ENCODE data around the gene MAP1LC3B2. TPM values are rescaled to one million over a fixed set of nuclear protein-coding genes. Genes with fewer than 3 reads are reported as not detected.

Gene MAP1LC3B2
- total RNA-seq, 1 donor, result 1.1 TPM

DNA sequence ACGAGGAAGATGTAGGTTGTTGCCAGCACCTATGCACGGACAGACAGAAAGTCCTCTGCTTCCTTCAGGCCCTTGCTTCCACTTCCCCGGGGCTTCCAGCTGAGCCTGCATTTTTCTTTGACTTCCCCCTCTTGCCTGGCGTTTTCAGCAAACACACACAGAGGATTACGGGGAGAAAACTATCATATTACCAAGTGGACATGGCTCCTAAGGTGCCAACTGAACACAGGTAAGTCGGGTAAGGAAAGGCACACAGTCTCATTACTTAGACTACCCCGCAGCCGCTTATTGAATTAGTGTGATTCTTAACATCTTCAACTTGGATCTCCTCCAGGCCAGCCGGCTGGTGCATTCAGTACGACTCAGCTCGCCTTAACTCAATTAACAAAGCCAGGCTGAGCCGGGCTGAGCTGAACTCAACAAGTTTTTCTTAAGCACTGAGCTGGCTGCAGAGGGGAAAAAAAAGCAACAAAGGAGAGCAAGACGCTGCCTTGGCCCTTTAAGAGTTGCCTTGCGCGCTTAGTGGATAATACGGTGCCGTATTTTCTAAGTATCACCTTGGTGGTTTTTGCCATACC lies 19.2 kb upstream of the MAP1LC3B2 start:
- Histone ChIP-seq H4K20me1 (ENCODE audit: insufficient read depth, low read length) (no peaks in the 10 kb centered on the region), H3K79me2 (ENCODE audit: insufficient read depth, low read length) (no peaks in the 10 kb centered on the region), H3K4me1 (ENCODE audit: insufficient read depth, low read length) (peaks cover 3% of the 10 kb centered on the region), H3K4me3 (ENCODE audit: insufficient read depth, low read length) (no peak overlapping the region), H2AFZ (ENCODE audit: low read length) (peak overlapping the region; percentile 50), H3K36me3 (ENCODE audit: insufficient read depth, low read length) (no peaks in the 10 kb centered on the region), H3K27ac (ENCODE audit: low read depth, low read length) (no peak overlapping the region), H3K27me3 (ENCODE audit: insufficient read depth, low read length) (no peaks in the 10 kb centered on the region), H3K4me2 (ENCODE audit: insufficient read depth, low read length) (peak overlapping the region; percentile 20), H3K9me3 (ENCODE audit: low read depth, low read length) (no peaks in the 10 kb centered on the region)
- DNase-seq (ENCODE audit: insufficient read length, low spot score, missing footprints), result no peak
- TF ChIP-seq, protein P1, sequence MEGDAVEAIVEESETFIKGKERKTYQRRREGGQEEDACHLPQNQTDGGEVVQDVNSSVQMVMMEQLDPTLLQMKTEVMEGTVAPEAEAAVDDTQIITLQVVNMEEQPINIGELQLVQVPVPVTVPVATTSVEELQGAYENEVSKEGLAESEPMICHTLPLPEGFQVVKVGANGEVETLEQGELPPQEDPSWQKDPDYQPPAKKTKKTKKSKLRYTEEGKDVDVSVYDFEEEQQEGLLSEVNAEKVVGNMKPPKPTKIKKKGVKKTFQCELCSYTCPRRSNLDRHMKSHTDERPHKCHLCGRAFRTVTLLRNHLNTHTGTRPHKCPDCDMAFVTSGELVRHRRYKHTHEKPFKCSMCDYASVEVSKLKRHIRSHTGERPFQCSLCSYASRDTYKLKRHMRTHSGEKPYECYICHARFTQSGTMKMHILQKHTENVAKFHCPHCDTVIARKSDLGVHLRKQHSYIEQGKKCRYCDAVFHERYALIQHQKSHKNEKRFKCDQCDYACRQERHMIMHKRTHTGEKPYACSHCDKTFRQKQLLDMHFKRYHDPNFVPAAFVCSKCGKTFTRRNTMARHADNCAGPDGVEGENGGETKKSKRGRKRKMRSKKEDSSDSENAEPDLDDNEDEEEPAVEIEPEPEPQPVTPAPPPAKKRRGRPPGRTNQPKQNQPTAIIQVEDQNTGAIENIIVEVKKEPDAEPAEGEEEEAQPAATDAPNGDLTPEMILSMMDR (IDR thresholded peaks at IDR 0.05; ENCODE audit: extremely low read depth, low read depth, low read length), result no peak

DNA sequence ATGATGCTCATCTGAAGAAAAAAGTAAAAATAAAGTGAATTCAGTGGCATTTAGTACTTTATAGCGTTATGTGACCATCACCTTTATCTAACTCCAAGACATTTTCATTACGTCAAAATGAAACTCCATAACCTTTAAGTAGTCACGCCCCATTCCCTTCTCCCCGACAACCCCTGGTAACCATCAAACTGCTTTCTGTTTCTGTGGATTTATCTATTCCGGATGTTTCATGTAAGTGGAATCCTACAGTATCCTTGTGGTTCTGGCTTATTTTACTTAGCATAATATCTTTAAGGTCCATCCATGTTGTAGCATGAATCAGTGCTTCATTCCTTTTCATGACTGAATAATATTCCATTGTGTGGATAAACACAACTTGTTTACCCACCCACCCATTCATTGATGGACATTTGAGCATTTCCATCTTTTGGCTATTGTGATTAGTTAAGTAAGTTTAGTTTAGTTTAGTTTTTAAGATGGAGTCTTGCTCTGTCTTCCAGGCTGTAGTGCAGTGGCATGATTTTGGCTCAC lies 18.5 kb upstream of the MAP1LC3B2 start:
- peak overlapping the region; percentile 20 for H3K4me2 ChIP-seq (ENCODE audit: insufficient read depth, low read length)
- no peak for DNase-seq (ENCODE audit: insufficient read length, low spot score, missing footprints)
- H3K27ac ChIP-seq (ENCODE audit: low read depth, low read length), result no peak overlapping the region
- no peaks in the 10 kb centered on the region for H3K9me3 ChIP-seq (ENCODE audit: low read depth, low read length)
- peaks cover 3% of the 10 kb centered on the region for H3K4me1 ChIP-seq (ENCODE audit: insufficient read depth, low read length)
- no peak overlapping the region for H3K4me3 ChIP-seq (ENCODE audit: insufficient read depth, low read length)
- no peaks in the 10 kb centered on the region for H4K20me1 ChIP-seq (ENCODE audit: insufficient read depth, low read length)
- no peaks in the 10 kb centered on the region for H3K36me3 ChIP-seq (ENCODE audit: insufficient read depth, low read length)
- TF ChIP-seq, protein P1 (IDR thresholded peaks at IDR 0.05; ENCODE audit: extremely low read depth, low read depth, low read length), result no peak
- no peaks in the 10 kb centered on the region for H3K79me2 ChIP-seq (ENCODE audit: insufficient read depth, low read length)
- H3K27me3 ChIP-seq (ENCODE audit: insufficient read depth, low read length), result no peaks in the 10 kb centered on the region
- H2AFZ ChIP-seq (ENCODE audit: low read length), result no peak overlapping the region

DNA sequence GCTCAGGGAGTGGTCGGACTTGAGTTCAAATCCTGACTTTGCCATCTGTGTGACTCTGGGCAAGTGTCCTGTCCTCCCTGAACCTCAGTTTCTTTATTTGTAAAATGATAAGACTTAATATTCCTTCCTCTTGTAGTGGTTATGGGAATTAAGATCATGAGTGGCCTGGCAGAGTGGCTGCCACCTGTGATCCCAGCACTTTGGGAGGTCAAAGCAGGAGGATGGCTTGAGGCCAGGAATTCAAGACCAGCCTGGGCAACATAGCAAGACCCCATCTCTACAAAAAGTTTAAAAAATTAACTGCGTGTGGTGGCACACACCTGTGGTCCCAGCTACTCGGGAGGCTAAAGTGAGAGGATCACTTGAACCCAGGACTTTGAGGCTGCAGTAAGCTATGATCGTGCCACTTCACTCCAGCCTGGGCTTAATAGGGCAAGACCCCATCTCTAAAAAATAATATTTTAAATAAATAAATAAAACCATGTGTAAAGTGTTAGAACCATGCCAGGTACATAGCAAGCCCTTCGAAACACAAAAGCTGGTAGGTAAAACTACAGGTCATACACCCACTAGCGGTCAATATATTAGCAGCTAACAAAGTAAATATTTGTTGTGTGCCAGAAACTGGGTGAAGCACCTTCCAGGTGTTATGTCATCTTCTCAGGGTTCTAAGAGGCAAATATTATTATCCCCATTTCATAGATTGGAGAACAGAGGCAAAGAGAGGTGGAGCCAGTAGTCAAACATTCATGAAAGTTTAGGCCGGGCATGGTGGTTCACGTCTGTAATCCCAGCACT lies 17.4 kb upstream of the MAP1LC3B2 start:
- no peak overlapping the region for H3K27ac ChIP-seq (ENCODE audit: low read depth, low read length)
- no peaks in the 10 kb centered on the region for H3K79me2 ChIP-seq (ENCODE audit: insufficient read depth, low read length)
- no peak for DNase-seq (ENCODE audit: insufficient read length, low spot score, missing footprints)
- no peak overlapping the region for H3K4me3 ChIP-seq (ENCODE audit: insufficient read depth, low read length)
- no peaks in the 10 kb centered on the region for H3K36me3 ChIP-seq (ENCODE audit: insufficient read depth, low read length)
- H3K4me2 ChIP-seq (ENCODE audit: insufficient read depth, low read length), result no peak overlapping the region
- TF ChIP-seq, protein P1 (IDR thresholded peaks at IDR 0.05; ENCODE audit: extremely low read depth, low read depth, low read length), result no peak
- no peaks in the 10 kb centered on the region for H4K20me1 ChIP-seq (ENCODE audit: insufficient read depth, low read length)
- no peaks in the 10 kb centered on the region for H3K9me3 ChIP-seq (ENCODE audit: low read depth, low read length)
- peaks cover 3% of the 10 kb centered on the region for H3K4me1 ChIP-seq (ENCODE audit: insufficient read depth, low read length)
- no peaks in the 10 kb centered on the region for H3K27me3 ChIP-seq (ENCODE audit: insufficient read depth, low read length)
- H2AFZ ChIP-seq (ENCODE audit: low read length), result no peak overlapping the region

DNA sequence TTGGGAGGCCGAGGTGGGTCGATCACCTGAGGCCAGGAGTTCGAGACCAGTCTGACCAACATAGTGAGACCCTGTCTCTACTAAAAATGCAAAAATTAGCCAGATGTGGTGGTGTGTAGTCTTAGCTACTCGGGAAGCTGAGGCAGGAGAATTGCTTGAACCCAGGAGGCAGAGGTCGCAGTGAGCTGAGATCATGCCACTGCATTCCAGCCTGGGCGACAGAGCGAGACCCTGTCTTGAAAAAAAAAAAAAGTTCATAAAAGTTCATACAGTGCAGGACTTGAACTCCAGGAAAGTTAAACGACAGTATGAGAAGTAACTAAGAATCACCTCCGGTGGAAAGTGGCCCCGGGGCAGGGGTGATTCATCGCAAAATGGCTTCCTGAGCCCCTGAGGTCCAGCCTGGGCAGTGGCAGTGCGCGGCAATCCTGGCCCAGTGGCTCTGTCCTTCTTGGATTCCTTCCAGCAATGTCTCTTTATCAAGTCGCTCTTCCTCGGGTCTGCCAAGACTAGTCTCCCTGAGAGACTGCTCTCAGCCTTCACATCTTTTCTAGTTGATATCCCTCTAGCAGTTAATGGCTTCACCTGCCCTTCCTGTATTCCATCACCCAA lies 16.7 kb upstream of the MAP1LC3B2 start:
- no peak overlapping the region for H2AFZ ChIP-seq (ENCODE audit: low read length)

More for the DNA sequence above, 16.7 kb upstream of the MAP1LC3B2 start:
- no peaks in the 10 kb centered on the region for H3K79me2 ChIP-seq (ENCODE audit: insufficient read depth, low read length)
- no peak overlapping the region for H3K4me3 ChIP-seq (ENCODE audit: insufficient read depth, low read length)
- no peaks in the 10 kb centered on the region for H4K20me1 ChIP-seq (ENCODE audit: insufficient read depth, low read length)
- H3K27me3 ChIP-seq (ENCODE audit: insufficient read depth, low read length), result no peaks in the 10 kb centered on the region
- TF ChIP-seq, protein P1 (IDR thresholded peaks at IDR 0.05; ENCODE audit: extremely low read depth, low read depth, low read length), result no peak
- H3K36me3 ChIP-seq (ENCODE audit: insufficient read depth, low read length), result no peaks in the 10 kb centered on the region
- no peak overlapping the region for H3K27ac ChIP-seq (ENCODE audit: low read depth, low read length)
- no peak for DNase-seq (ENCODE audit: insufficient read length, low spot score, missing footprints)
- peaks cover 3% of the 10 kb centered on the region for H3K4me1 ChIP-seq (ENCODE audit: insufficient read depth, low read length)
- H3K4me2 ChIP-seq (ENCODE audit: insufficient read depth, low read length), result no peak overlapping the region
- H3K9me3 ChIP-seq (ENCODE audit: low read depth, low read length), result no peaks in the 10 kb centered on the region
